ENCODE data around the gene C20orf144. TPM values are rescaled to one million over a fixed set of nuclear protein-coding genes. Genes with fewer than 3 reads are reported as not detected.
A peak's percentile ranks its signal among the peaks of the same experiment; 100 is the strongest.

Gene C20orf144
- total and polyA plus RNA-seq, 9 of the 15 experiments (the other 6 are each of a cell fraction or from before 2014, with no cell fraction given): 0.04 to 0.23 (median 0.11) TPM; not detected in 2

DNA sequence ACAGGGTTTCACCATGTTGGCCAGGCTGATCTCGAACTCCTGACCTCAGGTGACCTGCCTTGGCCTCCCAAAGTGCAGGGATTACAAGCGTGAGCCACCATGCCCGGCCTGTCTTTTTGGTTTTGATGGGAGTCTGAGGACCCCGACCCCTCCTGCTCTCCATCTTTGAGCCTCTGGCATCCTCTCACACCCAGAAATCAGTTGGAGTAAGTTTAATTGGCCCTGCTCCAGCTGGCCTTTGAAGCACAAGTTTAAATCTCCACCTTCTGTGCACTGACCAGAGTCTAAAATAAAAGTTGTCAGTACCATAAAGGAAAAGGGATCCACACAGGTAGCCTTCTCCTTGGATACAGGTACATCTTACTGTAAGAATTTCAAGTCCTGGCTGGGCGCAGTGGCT lies 15.9 kb upstream of the C20orf144 start:
- Histone ChIP-seq H3K9ac (ENCODE audit: insufficient read depth in 1 of 2, low read depth in 2 of 2, low read length in 2 of 2) (no peak overlapping the region), H3K36me3 (ENCODE audit: control insufficient read depth, insufficient read depth, low read length) (peaks cover 20% of the 10 kb centered on the region; the same call in 2 of the 3 replicates), H3K9me1 (ENCODE audit: control insufficient read depth, insufficient read depth, low read length) (peaks cover 9% of the 10 kb centered on the region), H3K27me3 (ENCODE audit: control insufficient read depth in 2 of 2, insufficient read depth in 2 of 2, low read length in 2 of 2) (no peaks in the 10 kb centered on the region), H3K9me3 (replicated peaks; ENCODE audit: control insufficient read depth, insufficient read depth, low read depth, low read length) (no peaks in the 10 kb centered on the region; the same call in 1 of the 2 replicates), H4K20me1 (replicated peaks; ENCODE audit: control insufficient read depth, insufficient read depth, low read length) (peaks cover 11% of the 10 kb centered on the region; the same call in 1 of the 2 replicates), H2AFZ (ENCODE audit: low read depth, low read length) (no peak overlapping the region), H3K4me1 (replicated peaks in 1 of 2; ENCODE audit: control insufficient read depth in 2 of 2, insufficient read depth in 2 of 2, low read length in 2 of 2) (peaks cover 3 to 21% of the 10 kb centered on the region in 2 experiments; a peak in 2 of 5 replicates), H3K27ac (ENCODE audit: extremely low read depth, low read depth, low read length) (no peak overlapping the region), H3K4me3 (no peak overlapping the region), H3K4me2 (ENCODE audit: insufficient read depth, low read length) (no peak overlapping the region), H3K79me2 (ENCODE audit: control insufficient read depth, insufficient read depth, low read length) (no peaks in the 10 kb centered on the region)
- BruUV-seq (replicated peaks): no TSS peak
- DNase-seq (ENCODE audit: extremely low read depth in 1 of 4, low spot score in 3 of 4) (no peak), ATAC-seq (no peak), FAIRE-seq (no peak)
- WGBS (ENCODE audit: insufficient coverage, low coverage, missing lambda C conversion rate): 76% methylated on average over 5 of the region's 5 CpGs
- ChIA-PET CTCF (ENCODE audit: low intra/inter-chr PET ratio) (no interaction called here), POLR2A (interaction anchor here (1.0 kb wide), 1 partner anchor 8 kb away, joined by 3 read pairs; no protein-coding TSS in a partner anchor)
- TF ChIP-seq, protein P1, sequence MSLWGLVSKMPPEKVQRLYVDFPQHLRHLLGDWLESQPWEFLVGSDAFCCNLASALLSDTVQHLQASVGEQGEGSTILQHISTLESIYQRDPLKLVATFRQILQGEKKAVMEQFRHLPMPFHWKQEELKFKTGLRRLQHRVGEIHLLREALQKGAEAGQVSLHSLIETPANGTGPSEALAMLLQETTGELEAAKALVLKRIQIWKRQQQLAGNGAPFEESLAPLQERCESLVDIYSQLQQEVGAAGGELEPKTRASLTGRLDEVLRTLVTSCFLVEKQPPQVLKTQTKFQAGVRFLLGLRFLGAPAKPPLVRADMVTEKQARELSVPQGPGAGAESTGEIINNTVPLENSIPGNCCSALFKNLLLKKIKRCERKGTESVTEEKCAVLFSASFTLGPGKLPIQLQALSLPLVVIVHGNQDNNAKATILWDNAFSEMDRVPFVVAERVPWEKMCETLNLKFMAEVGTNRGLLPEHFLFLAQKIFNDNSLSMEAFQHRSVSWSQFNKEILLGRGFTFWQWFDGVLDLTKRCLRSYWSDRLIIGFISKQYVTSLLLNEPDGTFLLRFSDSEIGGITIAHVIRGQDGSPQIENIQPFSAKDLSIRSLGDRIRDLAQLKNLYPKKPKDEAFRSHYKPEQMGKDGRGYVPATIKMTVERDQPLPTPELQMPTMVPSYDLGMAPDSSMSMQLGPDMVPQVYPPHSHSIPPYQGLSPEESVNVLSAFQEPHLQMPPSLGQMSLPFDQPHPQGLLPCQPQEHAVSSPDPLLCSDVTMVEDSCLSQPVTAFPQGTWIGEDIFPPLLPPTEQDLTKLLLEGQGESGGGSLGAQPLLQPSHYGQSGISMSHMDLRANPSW (CRISPR knock-in tag; IDR thresholded peaks at IDR 0.05): no peak
- TF ChIP-seq ZNF354B (CRISPR knock-in tag; IDR thresholded peaks at IDR 0.05) (no peak), CBX1 (IDR thresholded peaks at IDR 0.05; ENCODE audit: low read depth) (no peak), SIRT6 (IDR thresholded peaks at IDR 0.05; ENCODE audit: low read depth, low read length) (no peak), NFIC (IDR thresholded peaks at IDR 0.05) (peak; percentile 20; the same call in 1 of the 2 replicates)
- intact Hi-C loops (cut with micrococcal nuclease) (no loop called here), in situ Hi-C loops (cut with MboI) (no loop called here)

Measured in K562 (cell line).